Effector CD8-positive, alpha-beta T cell (primary cell): ENCODE data around the gene WDR27.
"Not testable (repeated sequence)": the region's sequence is repeated elsewhere in the genome, so short reads cannot be mapped to it uniquely, and the experiment has no call there.

Experiments used
- DNase-seq: peaks from one replicate; lab custom pipeline; 2025; lab: John Stamatoyannopoulos, UW

The WDR27 gene

DNA sequence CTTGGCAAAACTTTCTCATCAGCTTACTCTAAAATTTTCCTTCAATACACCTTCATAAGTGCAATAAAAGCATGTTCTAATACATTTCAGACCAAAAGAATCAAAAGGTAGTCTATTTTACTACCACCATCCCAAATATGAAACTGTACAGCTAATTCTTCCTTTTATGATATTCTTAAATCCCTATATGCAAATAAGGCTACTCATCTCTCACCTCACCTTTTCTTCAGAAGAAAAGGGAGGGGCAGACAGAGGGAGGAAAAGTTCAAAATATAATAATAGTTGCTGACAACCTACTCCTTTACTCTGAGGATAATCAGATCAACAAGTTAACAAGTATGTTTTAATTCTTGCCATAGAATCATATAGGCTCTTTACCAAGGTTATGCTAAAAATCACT, 7.5 kb upstream of the WDR27 start:
- DNase-seq: no peak

DNA sequence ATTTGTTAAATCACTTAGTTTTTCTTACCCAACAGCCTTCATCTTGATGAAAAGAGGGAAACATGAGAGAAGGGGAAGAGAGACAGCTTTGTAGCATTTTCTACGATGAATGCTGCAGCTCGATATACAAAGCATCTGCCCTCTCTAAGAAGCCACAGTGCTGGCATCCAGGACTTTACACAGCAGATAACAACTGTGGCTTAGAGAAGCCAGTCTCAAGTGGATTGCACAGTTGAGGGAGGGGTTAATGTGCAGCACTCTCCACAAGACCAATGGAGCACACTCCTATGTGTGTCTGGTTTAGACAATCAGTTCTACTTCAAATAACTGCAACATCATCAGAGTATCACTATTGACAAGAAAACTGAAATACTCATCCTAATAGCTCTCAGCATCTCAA, 5.9 kb upstream of the WDR27 start:
- DNase-seq: no peak

DNA sequence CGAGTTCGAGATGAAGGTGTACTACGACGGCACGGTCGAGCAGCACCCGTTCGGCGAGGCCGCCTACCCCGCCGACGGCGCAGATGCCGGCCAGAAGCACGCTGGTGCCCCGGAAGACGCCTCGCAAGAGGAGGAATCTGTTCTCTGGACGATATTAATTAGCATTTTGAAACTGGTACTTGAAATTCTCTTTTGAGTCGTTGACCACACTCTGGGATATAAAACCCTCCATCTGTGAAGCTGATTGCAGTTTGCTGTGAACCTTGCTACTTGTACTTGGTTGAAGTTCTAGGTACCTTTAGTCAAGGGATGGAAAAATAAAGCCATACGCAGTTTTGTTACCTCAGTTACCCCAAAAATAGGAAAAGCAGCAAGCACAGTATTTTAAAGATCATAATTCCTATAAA, 1.0 kb upstream of the WDR27 start:
- DNase-seq: no peak

GRCh38 chr6:169701311-169701953, 397 bp downstream of the WDR27 start:
- no peak for DNase-seq

GRCh38 chr6:169700296-169700695, 1.5 kb downstream of the WDR27 start:
- DNase-seq: no peak

- DNase-seq: not testable (repeated sequence)
These were observed 4.7 kb downstream of the WDR27 start for GRCh38 chr6:169697115-169697514.

- no peak for DNase-seq
These were observed 6.7 kb downstream of the WDR27 start for GRCh38 chr6:169695131-169695530.

DNA sequence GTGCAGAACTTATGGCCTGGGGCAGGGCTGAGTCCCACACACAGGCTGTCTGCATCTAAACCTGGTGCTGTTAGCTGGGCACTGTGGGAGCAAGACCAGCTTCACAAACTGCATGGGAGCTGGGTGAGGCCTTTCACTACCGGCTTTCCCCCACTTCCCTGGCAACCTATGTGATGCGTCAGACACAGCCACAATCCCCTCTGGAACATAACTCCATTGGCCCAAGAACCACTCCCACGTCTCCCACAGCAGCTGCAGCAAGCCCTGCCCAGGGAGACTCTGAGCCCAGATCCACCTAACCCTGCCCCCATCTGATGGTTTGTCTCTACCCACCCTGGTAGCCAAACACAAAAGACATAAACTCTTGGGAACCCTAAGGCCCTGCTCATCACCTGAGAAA, 9.3 kb downstream of the WDR27 start:
- DNase-seq: no peak

DNA sequence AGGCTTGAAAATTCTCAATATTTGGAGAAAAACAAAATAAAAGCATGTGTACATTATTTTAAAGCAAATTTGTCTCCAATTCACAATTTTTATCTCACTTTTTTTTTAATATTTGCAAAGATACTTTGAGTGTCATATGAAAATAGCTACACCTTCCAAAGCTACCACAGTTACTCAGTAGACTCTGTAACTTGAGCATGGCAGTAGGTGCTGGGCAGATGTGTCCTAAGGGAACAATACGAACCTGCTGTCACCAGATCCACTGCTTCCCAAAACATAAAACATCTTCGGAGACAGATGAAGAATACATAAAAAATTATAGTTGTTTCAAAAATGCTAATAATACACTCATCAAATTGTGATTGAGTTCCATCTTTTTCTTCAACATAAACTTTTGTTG, 10.6 kb downstream of the WDR27 start:
- no peak for DNase-seq

GRCh38 chr6:169689287-169689686, 12.5 kb downstream of the WDR27 start:
- no peak for DNase-seq

- no peak for DNase-seq
These were observed 16.0 kb downstream of the WDR27 start for GRCh38 chr6:169685860-169686259.

- no peak for DNase-seq
These were observed 17.8 kb downstream of the WDR27 start for GRCh38 chr6:169684056-169684455.

- DNase-seq: no peak
These were observed 23.5 kb downstream of the WDR27 start for GRCh38 chr6:169678342-169678741.

DNA sequence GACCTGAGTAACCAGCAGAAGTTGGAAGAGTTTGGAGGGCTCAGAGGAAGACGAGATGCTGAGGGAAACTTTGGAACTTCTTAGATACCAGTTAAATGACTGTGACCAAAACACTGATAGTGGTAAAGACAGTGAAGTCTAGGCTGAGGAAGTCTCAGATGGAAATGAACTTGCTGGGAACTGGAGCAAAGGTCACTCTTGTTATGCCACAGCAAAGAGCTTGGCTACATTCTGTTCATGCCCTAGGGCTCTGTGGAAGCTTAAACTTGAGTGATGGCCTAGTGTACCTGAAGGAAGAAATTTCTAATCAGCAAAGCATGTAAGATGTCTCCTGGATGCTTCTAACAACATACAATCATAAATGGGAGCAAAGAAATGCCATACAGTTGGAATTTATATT, 24.7 kb downstream of the WDR27 start:
- DNase-seq: no peak

- no peak for DNase-seq
These were observed 26.8 kb downstream of the WDR27 start for GRCh38 chr6:169675011-169675410.

DNA sequence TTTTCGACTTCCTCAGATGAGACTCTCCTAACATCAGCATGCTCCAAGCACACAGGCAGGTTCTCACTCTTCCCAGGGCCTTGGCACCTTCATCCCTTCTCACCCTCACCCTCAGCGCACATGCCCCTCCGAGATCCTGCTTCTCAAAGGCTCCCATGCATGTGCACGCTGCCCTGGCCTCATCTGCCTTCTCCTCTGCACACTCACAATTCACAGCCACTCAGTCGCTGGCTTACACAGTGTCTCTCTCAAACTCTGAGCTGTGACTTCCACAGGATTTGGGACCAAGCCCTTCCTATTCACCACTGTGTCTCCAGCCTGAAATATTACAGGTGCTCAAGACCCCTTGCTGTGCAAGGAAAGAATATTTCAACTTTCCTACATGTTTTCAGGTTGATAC, 30.3 kb downstream of the WDR27 start:
- no peak for DNase-seq

DNA sequence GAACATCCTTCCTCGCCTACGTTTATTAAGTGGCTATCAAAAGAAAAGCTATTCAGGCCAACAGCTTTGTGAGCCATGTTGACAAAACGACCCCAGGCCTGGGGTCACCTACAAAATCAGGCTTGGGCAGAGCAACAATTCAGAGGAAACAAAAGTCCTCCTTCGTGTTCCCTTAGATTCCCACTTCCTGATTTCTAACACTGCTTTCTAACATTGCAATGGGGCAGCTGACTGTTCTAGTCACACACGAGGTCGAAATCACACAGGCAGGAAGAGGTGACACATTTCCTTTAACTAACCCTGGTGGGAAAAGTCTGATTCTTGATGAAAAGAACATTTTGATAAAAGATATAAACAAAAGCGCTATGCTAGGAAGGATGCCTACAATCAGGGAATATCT, 31.9 kb downstream of the WDR27 start:
- DNase-seq: no peak

DNA sequence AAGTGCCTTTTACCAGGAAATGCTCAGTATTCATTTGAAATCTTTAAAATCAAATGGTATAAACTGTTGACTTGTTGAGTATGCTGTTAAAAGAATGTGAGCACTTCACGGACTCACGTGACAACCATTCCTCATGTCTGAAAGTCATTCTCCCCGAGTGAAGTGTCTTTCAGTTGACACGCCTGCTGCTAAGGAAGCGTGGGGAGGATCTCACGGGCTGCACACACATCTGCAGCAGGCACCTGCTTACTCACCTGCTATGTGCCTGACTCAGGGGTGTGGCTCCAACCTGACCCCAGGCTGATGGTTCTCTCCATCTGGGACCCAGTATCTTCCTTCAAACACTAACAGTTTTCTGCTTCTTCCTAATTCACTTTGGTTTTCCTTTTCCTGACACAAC, 32.7 kb downstream of the WDR27 start:
- DNase-seq: no peak

DNA sequence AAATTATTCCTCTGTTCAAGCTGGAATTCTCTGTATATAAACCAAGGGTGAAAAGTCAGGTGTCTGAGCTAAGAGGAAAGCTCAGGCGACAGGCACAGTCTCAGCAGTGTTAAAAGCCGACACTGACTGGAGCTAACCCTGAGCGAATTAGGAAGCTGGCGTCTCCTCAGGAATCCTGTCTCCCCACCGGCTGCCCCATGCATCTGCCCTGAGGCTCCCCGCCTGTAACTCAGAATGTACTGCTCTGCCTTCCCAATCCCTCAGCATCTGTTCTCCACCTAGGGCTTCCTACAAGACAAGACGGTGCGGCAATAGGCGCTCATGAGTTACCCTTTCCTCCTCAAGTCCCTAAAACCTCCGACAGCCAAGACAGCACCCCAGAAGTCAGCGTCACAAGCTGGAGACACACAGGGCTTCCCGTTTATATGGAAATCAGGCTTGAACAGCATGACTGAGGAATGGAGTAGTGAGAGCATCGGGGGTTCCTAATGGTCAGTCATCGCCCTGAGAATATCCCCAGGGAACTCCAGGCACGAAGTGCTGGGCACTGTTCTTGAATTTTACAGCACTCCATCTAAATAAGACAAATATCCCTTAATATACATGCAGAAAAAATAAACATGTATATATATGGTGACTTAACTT, 33.5 kb downstream of the WDR27 start:
- no peak for DNase-seq

DNA sequence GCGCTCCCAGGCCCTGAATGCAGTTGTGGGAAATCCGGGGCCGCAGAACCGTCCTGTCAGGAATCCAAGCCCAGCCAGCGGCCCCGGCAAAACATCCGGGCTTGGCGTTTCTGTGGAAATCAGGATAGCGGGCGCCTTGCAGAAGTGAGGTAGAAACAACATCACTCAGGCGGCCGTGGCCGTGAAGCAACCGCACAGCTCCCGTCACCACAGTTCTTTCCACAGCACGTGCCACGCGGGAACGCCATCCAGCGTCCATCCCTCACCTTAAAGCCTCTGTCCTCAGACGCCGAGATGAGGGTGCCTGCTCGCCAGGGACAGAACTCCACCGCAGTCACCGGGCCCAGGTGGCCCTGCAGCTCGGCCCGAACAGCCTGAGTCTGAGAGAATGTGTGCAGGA, 34.1 kb downstream of the WDR27 start:
- no peak for DNase-seq

- DNase-seq: no peak
These were observed 35.4 kb downstream of the WDR27 start for GRCh38 chr6:169666441-169666840.

DNA sequence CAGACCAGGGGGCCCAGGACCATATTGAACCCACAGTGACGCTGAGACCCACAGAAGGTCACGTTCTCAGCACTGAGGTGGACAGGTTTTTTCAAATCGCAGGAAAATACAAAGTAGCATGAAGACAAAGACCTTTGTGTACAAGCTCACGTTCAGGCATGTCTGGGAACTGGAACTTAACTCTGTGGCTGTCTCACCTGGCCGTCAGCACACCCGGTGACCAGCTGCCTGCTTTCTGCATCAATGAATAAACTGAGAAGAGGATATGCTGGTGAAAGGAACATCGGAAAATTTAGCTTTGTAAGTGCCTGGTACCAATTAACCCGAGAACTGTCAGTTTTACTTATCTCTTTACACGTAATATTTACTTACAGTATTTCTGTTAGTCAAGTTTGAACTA, 36.5 kb downstream of the WDR27 start:
- no peak for DNase-seq

DNA sequence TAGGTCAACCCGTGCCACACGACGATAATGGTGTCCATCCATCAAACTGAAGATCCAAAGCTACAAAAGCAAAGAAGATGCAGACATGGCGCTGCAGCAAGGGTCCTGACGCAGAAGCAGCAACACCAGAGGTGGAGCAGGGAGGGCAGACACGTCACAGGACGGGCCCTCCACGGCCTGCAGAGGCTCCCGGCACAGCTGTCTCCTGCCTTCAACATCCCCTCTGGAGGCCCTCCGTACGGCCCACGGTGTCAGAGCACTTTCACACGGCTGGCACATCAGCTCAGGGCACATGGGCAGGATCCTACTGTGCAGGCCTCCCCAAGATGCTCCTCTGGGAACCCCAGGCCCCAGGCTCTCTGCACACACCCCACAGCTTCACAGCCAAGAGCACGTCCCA, 37.6 kb downstream of the WDR27 start:
- DNase-seq: no peak

DNA sequence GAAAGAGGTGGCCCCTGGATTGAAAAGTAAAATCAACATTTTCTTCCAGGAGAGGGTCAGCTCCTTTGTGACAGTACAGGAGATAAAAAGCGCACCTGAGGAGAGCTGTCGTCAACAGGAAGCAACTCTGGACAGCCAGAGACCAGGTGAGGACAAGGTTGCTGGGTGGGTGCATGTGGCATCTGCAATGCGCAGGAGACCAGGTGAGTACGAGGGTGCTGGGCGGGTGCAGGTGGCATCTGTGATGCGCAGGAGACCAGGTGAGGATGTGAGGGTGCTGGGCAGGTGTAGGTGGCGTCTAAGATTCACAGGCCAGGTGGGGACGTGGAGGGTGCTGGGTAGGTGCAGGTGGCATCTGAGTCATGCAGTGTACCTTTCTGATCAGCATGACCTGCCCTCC, 38.4 kb downstream of the WDR27 start:
- no peak for DNase-seq
